Ovary (tissue), 3 donors: Measurements from ENCODE around the gene TRAPPC2.

Source experiments
- CTCF ChIP-seq, 3 donors: fragments of 450-650 bp in 2 of 3; fragments of 200-600 bp in 1 of 3; IDR thresholded peaks; one replicate each; pipeline versions ENCODE4 v1.5.1 to v1.8.0; 2016 to 2022; ENCODE audit warnings: antibody characterized with exemption in 3 of 3, mild to moderate bottlenecking in 1 of 3
- EP300 ChIP-seq: sonication (generic); formaldehyde crosslinking; IDR thresholded peaks from one replicate; pipeline ENCODE4 v1.6.1; 2017; ENCODE audit warnings: antibody characterized with exemption
- POLR2A ChIP-seq: fragments of 450-650 bp; IDR thresholded peaks from one replicate; pipeline ENCODE4 v1.6.1; 2017; ENCODE audit warnings: antibody characterized with exemption, mild to moderate bottlenecking, moderate library complexity
- donor health status: DM: no; HTN: no; CAD: no.

- TF ChIP-seq CTCF (IDR thresholded peaks at IDR 0.05) (no peak), POLR2A (no peak), EP300 (no peak)
Observed at GRCh38 chrX:13662355-13662791, 72.0 kb downstream of the TRAPPC2 start.
